RCC 7860 (cell line): Measurements from ENCODE around the gene ACTL9.
"Not testable (repeated sequence)": the region's sequence is repeated elsewhere in the genome, so short reads cannot be mapped to it uniquely, and the experiment has no call there.

Experiments
- DNase-seq: peaks from one replicate; pipeline ENCODE4 v3.0.0-alpha.2; 2015; ENCODE audit warnings: low spot score
- FAIRE-seq: peaks from 2 replicates; lab custom pipeline; 2012; peaks lifted over from hg19 to GRCh38; lab: Jason Lieb, UNC

Gene ACTL9

GRCh38 chr19:8698433-8699063 is at the start of gene ACTL9:
TSS of gene ACTL9 (minus strand) at chr19:8698795. CDS start at chr19:8698701, 94 bp downstream.
- DNase-seq, result no peak
- FAIRE-seq, result no peak

- DNase-seq, FAIRE-seq: not testable (repeated sequence)
Measured at GRCh38 chr19:8739291-8740065, 40.9 kb upstream of the ACTL9 start.

- FAIRE-seq (no peak), DNase-seq (no peak)
Measured at GRCh38 chr19:8738377-8738776, 39.8 kb upstream of the ACTL9 start.

- no peak for DNase-seq
Measured at GRCh38 chr19:8731428-8732169, 33.0 kb upstream of the ACTL9 start.

GRCh38 chr19:8724276-8724675 is 25.7 kb upstream of the ACTL9 start:
- FAIRE-seq (no peak), DNase-seq (no peak)

More at GRCh38 chr19:8731428-8732169, 33.0 kb upstream of the ACTL9 start:
- no peak for FAIRE-seq

- DNase-seq, result no peak
Measured at GRCh38 chr19:8722032-8722431, 23.4 kb upstream of the ACTL9 start.

GRCh38 chr19:8721334-8721733 is 22.7 kb upstream of the ACTL9 start, which contains the start of gene OR2Z1:
TSS of gene OR2Z1 (plus strand) at chr19:8721634. CDS start at chr19:8731029, 9,395 bp downstream.
- DNase-seq (no peak), FAIRE-seq (no peak)

More at GRCh38 chr19:8722032-8722431, 23.4 kb upstream of the ACTL9 start:
- no peak for FAIRE-seq

- DNase-seq, FAIRE-seq: not testable (repeated sequence)
Measured at GRCh38 chr19:8710337-8710736, 11.7 kb upstream of the ACTL9 start.

GRCh38 chr19:8705742-8706141 is 7.1 kb upstream of the ACTL9 start:
- no peak for DNase-seq
- no peak for FAIRE-seq

GRCh38 chr19:8705304-8705703 is 6.7 kb upstream of the ACTL9 start:
- DNase-seq, FAIRE-seq: not testable (repeated sequence)

GRCh38 chr19:8703223-8703622 is 4.6 kb upstream of the ACTL9 start:
- DNase-seq (no peak), FAIRE-seq (no peak)

- FAIRE-seq, result no peak
- DNase-seq, result no peak
Measured at GRCh38 chr19:8702350-8702749, 3.8 kb upstream of the ACTL9 start.

- no peak for FAIRE-seq
- DNase-seq, result no peak
Measured at GRCh38 chr19:8700956-8701355, 2.4 kb upstream of the ACTL9 start.

- DNase-seq, result no peak
- FAIRE-seq, result no peak
Measured at GRCh38 chr19:8699908-8700307, 1.3 kb upstream of the ACTL9 start.

GRCh38 chr19:8697671-8698432 is 743 bp downstream of the ACTL9 start:
- FAIRE-seq (no peak), DNase-seq (no peak)

GRCh38 chr19:8696993-8697392 is 1.6 kb downstream of the ACTL9 start:
- FAIRE-seq, result no peak
- no peak for DNase-seq

- FAIRE-seq (no peak), DNase-seq (no peak)
Measured at GRCh38 chr19:8695911-8696310, 2.7 kb downstream of the ACTL9 start.

GRCh38 chr19:8695501-8695900 is 3.1 kb downstream of the ACTL9 start:
- DNase-seq (no peak), FAIRE-seq (no peak)

- no peak for DNase-seq
- no peak for FAIRE-seq
Measured at GRCh38 chr19:8690753-8691539, 7.6 kb downstream of the ACTL9 start.

GRCh38 chr19:8688930-8689329 is 9.7 kb downstream of the ACTL9 start:
- DNase-seq (no peak), FAIRE-seq (no peak)
